HepG2 (cell line): ENCODE data around the gene C2CD3. TPM values are rescaled to one million over a fixed set of nuclear protein-coding genes. Genes with fewer than 3 reads are reported as not detected.
A peak's percentile ranks its signal among the peaks of the same experiment; 100 is the strongest.

Experiments used
- ATAC-seq: fragments of 200-7000 bp; cut with Tn5 transposase; 3 replicates; pipeline ENCODE4 v1.9.1; 2020; ENCODE audit warnings: mild to moderate bottlenecking, moderate library complexity
- BruUV-seq: library from RNA; stranded (reverse); fragments of 400-500 nt; replicated peaks from 2 replicates; lab custom pipeline; 2021; lab: Mats Ljungman, UMichigan
- CTCF ChIA-PET: fragments of 300-600 bp; formaldehyde crosslinking; extraction: SDS; loops from one replicate; lab custom pipeline; 2021; ENCODE audit warnings: low total read pairs, inconsistent platforms, low intra/inter-chr PET ratio; lab: Yijun Ruan, JAX
- POLR2A ChIA-PET: fragments of 350-600 bp; sonication (Branson Sonifier 250); formaldehyde crosslinking; loops from one replicate; lab custom pipeline; 2020; ENCODE audit warnings: antibody characterized with exemption, inconsistent platforms; lab: Yijun Ruan, JAX
- DNase-seq: peaks from one replicate; pipeline ENCODE4 v3.0.0-alpha.2; 2015; ENCODE audit warnings: low spot score
- FAIRE-seq: peaks from 3 replicates; lab custom pipeline; 2011; peaks lifted over from hg19 to GRCh38; lab: Jason Lieb, UNC
- H2AFZ ChIP-seq: one replicate; pipeline ENCODE4 v1.6.1; 2011; ENCODE audit warnings: low read length, inconsistent platforms
- H3K27ac ChIP-seq: fragments of 300-600 bp; 3 replicates; pipeline ENCODE4 v1.8.0; 2011; ENCODE audit warnings: mixed run types, mild to moderate bottlenecking, mixed read lengths, low read length, inconsistent platforms; ENCODE audit not compliant: insufficient read depth; ENCODE audit errors: extremely low read length
- H3K27me3 ChIP-seq, 2 experiments: fragments of 200-600 bp in 1 of 2; 2 replicates in 1 of 2; 3 replicates in 1 of 2; pipeline versions ENCODE4 v1.6.0 to v1.8.0; 2011; ENCODE audit warnings: low read length in 2 of 2, mild to moderate bottlenecking in 2 of 2, moderate library complexity in 2 of 2, inconsistent platforms in 1 of 2; ENCODE audit not compliant: insufficient read depth in 2 of 2, control insufficient read depth in 1 of 2
- H3K36me3 ChIP-seq, 2 experiments: fragments of 200-600 bp in 1 of 2; replicated peaks in 1 of 2; 2 replicates in 1 of 2; 3 replicates in 1 of 2; pipeline versions ENCODE4 v1.5.1 to v1.8.0; 2011; ENCODE audit warnings: low read length in 2 of 2, inconsistent platforms in 1 of 2; ENCODE audit not compliant: insufficient read depth in 2 of 2, control insufficient read depth in 1 of 2
- H3K4me1 ChIP-seq: 2 replicates; pipeline ENCODE4 v1.5.1; 2012; ENCODE audit warnings: low read length, inconsistent platforms; ENCODE audit not compliant: insufficient read depth
- H3K4me2 ChIP-seq: 2 replicates; pipeline ENCODE4 v1.6.0; 2011; ENCODE audit warnings: low read depth, low read length, inconsistent platforms
- H3K4me3 ChIP-seq, 3 experiments: fragments of 200-600 bp in 1 of 3; sonication (generic), shearing (Covaris generic) in 1 of 3; replicated peaks in 1 of 3; 2 replicates each; pipeline ENCODE4 v1.5.1; 2011 to 2016; ENCODE audit warnings: low read length in 3 of 3, inconsistent platforms in 2 of 3, low read depth in 2 of 3, mild to moderate bottlenecking in 2 of 3, control low read depth in 1 of 3, mixed read lengths in 1 of 3; ENCODE audit not compliant: insufficient read depth in 1 of 3
- H3K79me2 ChIP-seq: one replicate; pipeline ENCODE4 v1.6.1; 2011; ENCODE audit warnings: low read length, inconsistent platforms; ENCODE audit not compliant: insufficient read depth
- H3K9ac ChIP-seq: 2 replicates; pipeline ENCODE4 v1.6.0; 2011; ENCODE audit warnings: mild to moderate bottlenecking, low read depth, low read length, inconsistent platforms; ENCODE audit not compliant: insufficient read depth
- H3K9me3 ChIP-seq: 2 replicates; pipeline ENCODE4 v1.5.1; 2012; ENCODE audit warnings: mild to moderate bottlenecking, low read length
- H4K20me1 ChIP-seq: 2 replicates; pipeline ENCODE4 v1.6.0; 2011; ENCODE audit warnings: inconsistent platforms, mild to moderate bottlenecking, low read length, moderate library complexity; ENCODE audit not compliant: insufficient read depth
- FOSL2 ChIP-seq: sonication (generic); formaldehyde crosslinking; IDR thresholded peaks from 2 replicates; pipeline ENCODE4 v1.4.0; 2020; ENCODE audit warnings: missing genetic modification reagents
- ZNF121 ChIP-seq: sonication (generic); formaldehyde crosslinking; IDR thresholded peaks from 2 replicates; pipeline ENCODE4 v1.5.0; 2020; ENCODE audit warnings: mild to moderate bottlenecking, missing genetic modification reagents
- WGBS: methylation state at CpG from one replicate; pipeline ENCODE4 v1.1.6; 2017; ENCODE audit warnings: low lambda C conversion rate; 5-methylcytosine and 5-hydroxymethylcytosine counted together
- in situ Hi-C: cut with HindIII; loops from 2 replicates; pipeline ENCODE4 v1.10.0; 2017; ENCODE audit warnings: low pct_unique_long_range_greater_than_20kb; ENCODE audit not compliant: extremely low pct_ligation_motif_present
- intact Hi-C: fragments of 100-400 bp; cut with micrococcal nuclease; formaldehyde crosslinking; loops from one replicate; pipeline ENCODE4 v1.10.0; 2022; ENCODE audit not compliant: unreplicated experiment
- polyA plus RNA-seq, 8 experiments: library from polyadenylated mRNA; depleted of rRNA in 3 of 8; stranded (reverse) in 7 of 8; unstranded in 1 of 8; fragments of >200 nt; fragmentation: Illumina TruSeq in 4 of 8; extraction: Trizol in 4 of 8; gene quantifications; 2 replicates each; pipeline versions ENCODE4 v1.2.1 to v1.2.3, GENCODE V29; 2011 to 2016; ENCODE audit warnings: low read depth in 4 of 8, missing spikeins in 1 of 8, mixed read lengths in 1 of 8; ENCODE audit not compliant: insufficient read depth in 1 of 8
- total RNA-seq, 5 experiments: library from RNA; depleted of rRNA; stranded (reverse); fragments of >200 nt; fragmentation: Illumina TruSeq; extraction: Trizol; gene quantifications; 2 replicates each; pipeline ENCODE4 v1.2.3, GENCODE V29; 2016; ENCODE audit warnings: low read depth in 1 of 5
- TF ChIP-seq, protein P1 (sequence below): sonication (generic); formaldehyde crosslinking; IDR thresholded peaks from 2 replicates; pipeline ENCODE4 v1.4.0; 2020; ENCODE audit warnings: missing genetic modification reagents

The C2CD3 gene
- total and polyA plus RNA-seq, 2 of the 13 experiments (the other 11 are each of a cell fraction or from before 2014, with no cell fraction given) = 5.5 to 6.4 TPM

GRCh38 chr11:74057249-74058151, 113.3 kb downstream of the C2CD3 start:
- POLR2A ChIA-PET = no interaction called here
- H2AFZ ChIP-seq = no peak overlapping the region
- WGBS = 97% methylated on average over 8 of the region's 8 CpGs
- H3K27ac ChIP-seq = no peak overlapping the region
- H3K36me3 ChIP-seq = no peaks in the 10 kb centered on the region; a peak in 1 of 5 replicates
- H3K4me3 ChIP-seq = no peak overlapping the region
- no peaks in the 10 kb centered on the region for H3K9me3 ChIP-seq
- no peaks in the 10 kb centered on the region for H3K27me3 ChIP-seq
- H4K20me1 ChIP-seq = no peaks in the 10 kb centered on the region
- no peak overlapping the region for H3K9ac ChIP-seq
- FAIRE-seq = no peak
- in situ Hi-C loops = no loop called here
- TF ChIP-seq FOSL2 (CRISPR knock-in tag) = peak; percentile 65
- TF ChIP-seq, protein P1, sequence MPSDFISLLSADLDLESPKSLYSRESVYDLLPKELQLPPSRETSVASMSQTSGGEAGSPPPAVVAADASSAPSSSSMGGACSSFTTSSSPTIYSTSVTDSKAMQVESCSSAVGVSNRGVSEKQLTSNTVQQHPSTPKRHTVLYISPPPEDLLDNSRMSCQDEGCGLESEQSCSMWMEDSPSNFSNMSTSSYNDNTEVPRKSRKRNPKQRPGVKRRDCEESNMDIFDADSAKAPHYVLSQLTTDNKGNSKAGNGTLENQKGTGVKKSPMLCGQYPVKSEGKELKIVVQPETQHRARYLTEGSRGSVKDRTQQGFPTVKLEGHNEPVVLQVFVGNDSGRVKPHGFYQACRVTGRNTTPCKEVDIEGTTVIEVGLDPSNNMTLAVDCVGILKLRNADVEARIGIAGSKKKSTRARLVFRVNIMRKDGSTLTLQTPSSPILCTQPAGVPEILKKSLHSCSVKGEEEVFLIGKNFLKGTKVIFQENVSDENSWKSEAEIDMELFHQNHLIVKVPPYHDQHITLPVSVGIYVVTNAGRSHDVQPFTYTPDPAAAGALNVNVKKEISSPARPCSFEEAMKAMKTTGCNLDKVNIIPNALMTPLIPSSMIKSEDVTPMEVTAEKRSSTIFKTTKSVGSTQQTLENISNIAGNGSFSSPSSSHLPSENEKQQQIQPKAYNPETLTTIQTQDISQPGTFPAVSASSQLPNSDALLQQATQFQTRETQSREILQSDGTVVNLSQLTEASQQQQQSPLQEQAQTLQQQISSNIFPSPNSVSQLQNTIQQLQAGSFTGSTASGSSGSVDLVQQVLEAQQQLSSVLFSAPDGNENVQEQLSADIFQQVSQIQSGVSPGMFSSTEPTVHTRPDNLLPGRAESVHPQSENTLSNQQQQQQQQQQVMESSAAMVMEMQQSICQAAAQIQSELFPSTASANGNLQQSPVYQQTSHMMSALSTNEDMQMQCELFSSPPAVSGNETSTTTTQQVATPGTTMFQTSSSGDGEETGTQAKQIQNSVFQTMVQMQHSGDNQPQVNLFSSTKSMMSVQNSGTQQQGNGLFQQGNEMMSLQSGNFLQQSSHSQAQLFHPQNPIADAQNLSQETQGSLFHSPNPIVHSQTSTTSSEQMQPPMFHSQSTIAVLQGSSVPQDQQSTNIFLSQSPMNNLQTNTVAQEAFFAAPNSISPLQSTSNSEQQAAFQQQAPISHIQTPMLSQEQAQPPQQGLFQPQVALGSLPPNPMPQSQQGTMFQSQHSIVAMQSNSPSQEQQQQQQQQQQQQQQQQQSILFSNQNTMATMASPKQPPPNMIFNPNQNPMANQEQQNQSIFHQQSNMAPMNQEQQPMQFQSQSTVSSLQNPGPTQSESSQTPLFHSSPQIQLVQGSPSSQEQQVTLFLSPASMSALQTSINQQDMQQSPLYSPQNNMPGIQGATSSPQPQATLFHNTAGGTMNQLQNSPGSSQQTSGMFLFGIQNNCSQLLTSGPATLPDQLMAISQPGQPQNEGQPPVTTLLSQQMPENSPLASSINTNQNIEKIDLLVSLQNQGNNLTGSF (CRISPR knock-in tag) = no peak
- peak; percentile 51; the same call in 1 of the 2 replicates for TF ChIP-seq ZNF121 (CRISPR knock-in tag)
- TF ChIP-seq, all 625 proteins: peak for 2
- no TSS peak for BruUV-seq
- Histone ChIP-seq H3K4me2 (no peak overlapping the region), H3K4me1 (peaks cover 12% of the 10 kb centered on the region; the same call in 1 of the 2 replicates), H3K79me2 (no peaks in the 10 kb centered on the region)
- CTCF ChIA-PET = no interaction called here
- DNase-seq (peak; percentile 9), ATAC-seq (no peak)
- intact Hi-C loops = no loop called here
